Mesenchymal stem cell (in vitro differentiated cells and primary cell): Measurements from ENCODE around the gene DIRAS1.
"Not testable (repeated sequence)": the region's sequence is repeated elsewhere in the genome, so short reads cannot be mapped to it uniquely, and the experiment has no call there.

ENCODE experiments used
- DNase-seq: peaks from one replicate; pipeline ENCODE4 v3.0.0-alpha.2; 2013
- H2AFZ ChIP-seq: one replicate; pipeline ENCODE4 v1.6.1; 2013; ENCODE audit warnings: low read depth, mild to moderate bottlenecking, control low read depth, inconsistent platforms, low read length, moderate library complexity
- H2AK5ac ChIP-seq: 2 replicates; pipeline ENCODE4 v1.6.1; 2013; ENCODE audit warnings: low read length, moderate library complexity, mild to moderate bottlenecking, inconsistent platforms; ENCODE audit not compliant: severe bottlenecking
- H2BK120ac ChIP-seq: one replicate; pipeline ENCODE4 v1.6.1; 2013; ENCODE audit warnings: low read depth, mild to moderate bottlenecking, inconsistent platforms, low read length, moderate library complexity
- H2BK12ac ChIP-seq, 2 experiments: one replicate each; pipeline ENCODE4 v1.6.1; 2013; ENCODE audit warnings: inconsistent platforms in 2 of 2, low read length in 2 of 2, mild to moderate bottlenecking in 2 of 2, moderate library complexity in 2 of 2, control low read depth in 1 of 2
- H2BK15ac ChIP-seq: one replicate; pipeline ENCODE4 v1.6.1; 2013; ENCODE audit warnings: mild to moderate bottlenecking, low read depth, inconsistent platforms; ENCODE audit not compliant: poor library complexity, severe bottlenecking
- H2BK5ac ChIP-seq: 2 replicates; pipeline ENCODE4 v1.6.1; 2013; ENCODE audit warnings: low read depth, mild to moderate bottlenecking, low read length, control low read depth, inconsistent platforms; ENCODE audit not compliant: poor library complexity, severe bottlenecking
- H3K14ac ChIP-seq, 2 experiments: one replicate each; pipeline ENCODE4 v1.6.1; 2013; ENCODE audit warnings: inconsistent platforms in 2 of 2, low read length in 2 of 2, control low read depth in 1 of 2, mild to moderate bottlenecking in 1 of 2, moderate library complexity in 1 of 2
- H3K18ac ChIP-seq, 2 experiments: one replicate each; pipeline ENCODE4 v1.6.1; 2013; ENCODE audit warnings: inconsistent platforms in 2 of 2, low read length in 2 of 2, control low read depth in 1 of 2, low read depth in 1 of 2, mild to moderate bottlenecking in 1 of 2
- H3K23ac ChIP-seq, 2 experiments: one replicate each; pipeline ENCODE4 v1.6.1; 2013; ENCODE audit warnings: inconsistent platforms in 2 of 2, low read length in 2 of 2, mild to moderate bottlenecking in 2 of 2, moderate library complexity in 2 of 2, control low read depth in 1 of 2
- H3K27ac ChIP-seq: 2 replicates; pipeline ENCODE4 v1.5.1; 2013; ENCODE audit warnings: mild to moderate bottlenecking, moderate library complexity, low read length, control low read depth, inconsistent platforms; ENCODE audit not compliant: poor library complexity, severe bottlenecking
- H3K27me3 ChIP-seq, 2 experiments: 2 replicates each; pipeline versions ENCODE4 v1.6.1 to v1.7.0; 2013; ENCODE audit warnings: low read length in 2 of 2, mild to moderate bottlenecking in 2 of 2, moderate library complexity in 2 of 2, control low read depth in 1 of 2, inconsistent platforms in 1 of 2; ENCODE audit not compliant: control insufficient read depth in 1 of 2, insufficient read depth in 1 of 2
- H3K36me3 ChIP-seq, 2 experiments: 2 replicates each; pipeline versions ENCODE4 v1.6.1 to v1.7.0; 2013; ENCODE audit warnings: low read length in 2 of 2, control low read depth in 1 of 2, inconsistent platforms in 1 of 2, low read depth in 1 of 2, mild to moderate bottlenecking in 1 of 2; ENCODE audit not compliant: insufficient read depth in 2 of 2, control insufficient read depth in 1 of 2
- H3K4ac ChIP-seq, 2 experiments: one replicate each; pipeline ENCODE4 v1.6.1; 2013; ENCODE audit warnings: inconsistent platforms in 2 of 2, low read length in 2 of 2, mild to moderate bottlenecking in 2 of 2, moderate library complexity in 2 of 2, control low read depth in 1 of 2, low read depth in 1 of 2
- H3K4me1 ChIP-seq: 2 replicates; pipeline ENCODE4 v1.6.1; 2013; ENCODE audit warnings: low read depth, low read length, control low read depth; ENCODE audit not compliant: control insufficient read depth, insufficient read depth
- H3K4me2 ChIP-seq: 2 replicates; pipeline ENCODE4 v1.6.1; 2013; ENCODE audit warnings: low read length, mild to moderate bottlenecking, inconsistent platforms; ENCODE audit not compliant: poor library complexity, severe bottlenecking
- H3K4me3 ChIP-seq, 2 experiments: 2 replicates each; pipeline versions ENCODE4 v1.5.1 to v1.7.0; 2013; ENCODE audit warnings: low read length in 2 of 2, mild to moderate bottlenecking in 2 of 2, control low read depth in 1 of 2, low read depth in 1 of 2; ENCODE audit not compliant: insufficient read depth in 1 of 2
- H3K79me1 ChIP-seq: replicated peaks from 2 replicates; pipeline ENCODE4 v1.6.1; 2013; ENCODE audit warnings: mild to moderate bottlenecking, control low read depth, low read length, inconsistent platforms; ENCODE audit not compliant: poor library complexity, severe bottlenecking
- H3K9ac ChIP-seq: 2 replicates; pipeline ENCODE4 v1.7.0; 2013; ENCODE audit warnings: mild to moderate bottlenecking, low read length, moderate library complexity
- H3K9me3 ChIP-seq: 2 replicates; pipeline ENCODE4 v1.7.0; 2013; ENCODE audit warnings: mild to moderate bottlenecking, low read length; ENCODE audit not compliant: control insufficient read depth
- H4K8ac ChIP-seq: one replicate; pipeline ENCODE4 v1.6.1; 2013; ENCODE audit warnings: inconsistent platforms, mild to moderate bottlenecking, low read length, moderate library complexity
- H4K91ac ChIP-seq: one replicate; pipeline ENCODE4 v1.6.1; 2013; ENCODE audit warnings: mild to moderate bottlenecking, low read length, inconsistent platforms
- WGBS: methylation state at CpG from one replicate; pipeline ENCODE4 v1.1.7; 2013; ENCODE audit warnings: mixed read lengths; 5-methylcytosine and 5-hydroxymethylcytosine counted together

DIRAS1 gene

DNA sequence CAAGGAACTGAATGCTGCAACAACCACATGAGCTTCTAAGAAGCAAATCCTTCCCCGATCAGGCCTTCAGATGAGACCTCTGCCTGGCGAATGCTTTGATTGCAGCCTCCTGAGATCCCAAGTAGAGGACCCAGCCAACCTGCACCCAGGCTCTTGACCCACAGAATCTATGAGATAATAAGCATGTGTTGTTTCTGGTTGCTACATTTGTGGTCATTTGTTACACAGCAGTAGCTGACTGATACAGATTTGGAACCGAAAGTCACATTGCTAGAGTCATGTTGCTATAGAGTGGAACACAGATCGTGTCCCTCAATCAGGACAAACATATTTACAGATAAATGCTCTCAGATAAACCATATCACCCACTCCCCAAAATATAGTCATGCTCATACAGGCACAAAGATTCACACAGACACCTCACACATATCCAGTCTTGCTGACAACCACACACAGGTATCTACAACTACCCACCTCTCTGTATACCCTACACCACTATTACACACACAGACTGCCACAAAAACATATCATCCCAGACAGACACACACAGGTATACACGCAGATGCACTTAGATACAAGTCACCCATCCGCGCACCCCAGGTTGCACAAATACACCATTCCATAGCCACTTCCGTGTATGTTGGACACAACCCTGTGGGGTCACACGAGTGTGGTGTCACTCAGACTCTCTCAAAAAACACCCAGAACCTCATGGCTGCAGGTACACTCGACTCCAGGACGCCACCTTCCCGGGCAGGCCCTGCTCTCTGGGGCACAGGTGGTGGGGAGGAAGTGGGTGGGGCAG is 5.5 kb downstream of the DIRAS1 start:
- no peak for DNase-seq
- no peak overlapping the region for H4K8ac ChIP-seq
- no peak overlapping the region for H2BK12ac ChIP-seq
- H3K23ac ChIP-seq, result no peak overlapping the region
- H4K91ac ChIP-seq, result no peak overlapping the region
- no peak overlapping the region for H2BK15ac ChIP-seq
- no peak overlapping the region for H3K14ac ChIP-seq
- no peak overlapping the region for H3K4me3 ChIP-seq
- H3K4me2 ChIP-seq, result no peak overlapping the region
- H2AFZ ChIP-seq, result no peak overlapping the region
- peaks cover 0 to 18% of the 10 kb centered on the region in 2 experiments for H3K27me3 ChIP-seq
- no peak overlapping the region for H2BK120ac ChIP-seq
- peaks cover 0 to 19% of the 10 kb centered on the region in 2 experiments for H3K36me3 ChIP-seq
- H3K27ac ChIP-seq, result no peak overlapping the region
- H2BK5ac ChIP-seq, result no peak overlapping the region
- no peaks in the 10 kb centered on the region for H3K79me1 ChIP-seq
- H2AK5ac ChIP-seq, result no peak overlapping the region
- no peak overlapping the region for H3K18ac ChIP-seq
- 93% methylated on average over 11 of the region's 12 CpGs for WGBS
- H3K9me3 ChIP-seq, result peaks cover 8% of the 10 kb centered on the region
- no peak overlapping the region for H3K9ac ChIP-seq
- H3K4me1 ChIP-seq, result peaks cover 7% of the 10 kb centered on the region
- H3K4ac ChIP-seq, result no peak overlapping the region

DNA sequence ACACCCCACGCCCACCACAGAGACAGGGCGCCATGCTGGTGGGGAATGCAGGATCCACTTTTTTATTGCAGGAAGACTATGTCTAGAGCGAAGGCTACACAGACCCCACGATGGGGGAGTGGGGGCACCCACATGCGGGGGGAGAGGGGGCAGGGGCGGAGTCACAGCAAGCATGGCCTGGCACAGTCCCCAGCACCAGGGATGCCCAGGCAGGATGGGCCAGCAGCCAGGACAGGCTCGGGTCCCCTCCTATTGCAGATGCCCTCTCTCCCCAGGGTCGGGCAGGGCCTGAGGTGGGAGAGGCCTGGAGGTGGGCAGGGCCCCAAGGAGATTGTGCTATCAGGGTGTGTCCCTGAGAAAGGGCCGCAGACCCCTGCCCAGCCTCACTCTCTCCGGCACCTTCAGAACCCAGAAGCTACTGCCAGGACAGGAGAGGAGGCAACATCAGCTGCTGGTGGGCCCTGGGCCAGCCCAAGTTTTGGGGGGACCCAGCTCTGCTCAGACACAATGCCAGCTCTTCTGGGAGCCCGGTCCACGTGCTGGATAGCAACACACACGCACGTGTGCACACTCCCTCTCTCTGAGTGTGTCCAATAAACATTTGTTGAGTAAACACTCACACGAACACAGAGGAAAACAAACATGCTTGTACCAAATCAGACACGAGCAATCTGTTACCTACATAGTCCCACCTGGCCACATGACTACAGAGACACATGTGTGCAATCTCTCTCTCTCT is 6.5 kb downstream of the DIRAS1 start:
- no peak overlapping the region for H4K8ac ChIP-seq

DNA sequence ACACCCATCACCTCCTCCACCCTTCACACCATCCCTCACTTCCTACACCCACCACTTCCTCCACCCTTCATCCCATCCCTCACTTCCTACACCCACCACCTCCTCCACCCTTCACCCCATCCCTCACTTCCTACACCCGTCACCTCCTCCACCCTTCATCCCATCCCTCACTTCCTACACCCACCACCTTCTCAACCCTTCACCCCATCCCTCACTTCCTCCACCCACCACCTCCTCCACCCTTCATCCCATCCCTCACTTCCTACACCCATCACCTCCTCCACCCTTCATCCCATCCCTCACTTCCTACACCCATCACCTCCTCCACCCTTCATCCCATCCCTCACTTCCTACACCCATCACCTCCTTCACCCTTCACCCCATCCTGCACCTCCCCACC is 7.1 kb downstream of the DIRAS1 start:
- not testable (repeated sequence) for H3K14ac ChIP-seq, H2BK12ac ChIP-seq, H3K27me3 ChIP-seq, H3K9ac ChIP-seq, H3K4me1 ChIP-seq, H3K23ac ChIP-seq, H2BK5ac ChIP-seq, H2BK120ac ChIP-seq, H4K8ac ChIP-seq, H3K4me2 ChIP-seq, DNase-seq, H2BK15ac ChIP-seq, H3K79me1 ChIP-seq, H3K18ac ChIP-seq, H2AK5ac ChIP-seq, H4K91ac ChIP-seq, H3K4ac ChIP-seq, H3K4me3 ChIP-seq, H2AFZ ChIP-seq, H3K9me3 ChIP-seq, H3K27ac ChIP-seq
- H3K36me3 ChIP-seq, result peaks cover 0 to 19% of the 10 kb centered on the region in 2 experiments
- 88% methylated on average over 1 of the region's 1 CpG for WGBS

More for the DNA sequence above, 6.5 kb downstream of the DIRAS1 start:
- peaks cover 8% of the 10 kb centered on the region for H3K9me3 ChIP-seq
- no peak overlapping the region for H2BK5ac ChIP-seq
- no peak overlapping the region for H2BK15ac ChIP-seq
- no peak overlapping the region for H3K27ac ChIP-seq
- H2BK120ac ChIP-seq, result no peak overlapping the region
- DNase-seq, result no peak
- no peak overlapping the region for H4K91ac ChIP-seq
- no peak overlapping the region for H2AK5ac ChIP-seq
- H3K18ac ChIP-seq, result no peak overlapping the region
- H3K4me2 ChIP-seq, result no peak overlapping the region
- no peak overlapping the region for H3K4me3 ChIP-seq
- no peak overlapping the region for H3K9ac ChIP-seq
- H3K27me3 ChIP-seq, result peaks cover 4 to 8% of the 10 kb centered on the region in 2 experiments
- no peak overlapping the region for H2AFZ ChIP-seq
- H3K23ac ChIP-seq, result no peak overlapping the region
- no peaks in the 10 kb centered on the region for H3K79me1 ChIP-seq
- H2BK12ac ChIP-seq, result no peak overlapping the region
- WGBS, result 80% methylated on average over 14 of the region's 16 CpGs
- no peak overlapping the region for H3K14ac ChIP-seq
- no peak overlapping the region for H3K4ac ChIP-seq
- peaks cover 0 to 19% of the 10 kb centered on the region in 2 experiments for H3K36me3 ChIP-seq
- H3K4me1 ChIP-seq, result no peaks in the 10 kb centered on the region

DNA sequence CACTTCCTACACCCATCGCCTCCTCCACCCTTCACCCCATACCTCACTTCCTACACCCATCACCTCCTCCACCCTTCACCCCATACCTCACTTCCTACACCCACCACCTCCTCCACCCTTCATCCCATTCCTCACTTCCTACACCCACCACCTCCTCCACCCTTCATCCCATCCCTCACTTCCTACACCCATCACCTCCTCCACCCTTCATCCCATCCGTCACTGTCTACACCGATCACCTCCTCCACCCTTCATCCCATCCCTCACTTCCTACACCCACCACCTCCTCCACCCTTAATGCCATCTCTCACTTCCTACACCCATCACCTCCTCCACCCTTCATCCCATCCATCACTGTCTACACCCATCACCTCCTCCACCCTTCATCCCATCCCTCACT is 8.0 kb downstream of the DIRAS1 start:
- not testable (repeated sequence) for H3K18ac ChIP-seq, H3K23ac ChIP-seq, H4K8ac ChIP-seq, H2AK5ac ChIP-seq, H3K27me3 ChIP-seq, H3K9ac ChIP-seq, H3K4ac ChIP-seq, H3K14ac ChIP-seq, H2BK120ac ChIP-seq, H2AFZ ChIP-seq, H2BK15ac ChIP-seq, H3K9me3 ChIP-seq, H2BK12ac ChIP-seq, H4K91ac ChIP-seq, H3K79me1 ChIP-seq, H3K4me1 ChIP-seq, H2BK5ac ChIP-seq, H3K4me3 ChIP-seq, H3K4me2 ChIP-seq, DNase-seq, H3K27ac ChIP-seq
- WGBS, result 91% methylated on average over 3 of the region's 3 CpGs
- H3K36me3 ChIP-seq, result peaks cover 0 to 19% of the 10 kb centered on the region in 2 experiments
